HUES64 (cell line): ENCODE data around the gene CCSER1.

Experiments
- H3K27ac ChIP-seq: 2 replicates; pipeline ENCODE4 v1.7.0; 2013; ENCODE audit warnings: low read depth, low read length, inconsistent platforms
- H3K27me3 ChIP-seq: 2 replicates; pipeline ENCODE4 v1.6.1; 2013; ENCODE audit warnings: mild to moderate bottlenecking, low read length; ENCODE audit not compliant: insufficient read depth
- H3K36me3 ChIP-seq: 2 replicates; pipeline ENCODE4 v1.6.1; 2013; ENCODE audit warnings: mild to moderate bottlenecking, low read length; ENCODE audit not compliant: insufficient read depth
- H3K4me1 ChIP-seq: 2 replicates; pipeline ENCODE4 v1.6.1; 2013; ENCODE audit warnings: mild to moderate bottlenecking, low read length, moderate library complexity; ENCODE audit not compliant: insufficient read depth
- H3K4me3 ChIP-seq: 2 replicates; pipeline ENCODE4 v1.5.1; 2013; ENCODE audit warnings: mild to moderate bottlenecking, low read length, moderate library complexity
- H3K9ac ChIP-seq: 2 replicates; pipeline ENCODE4 v1.6.1; 2013; ENCODE audit warnings: mild to moderate bottlenecking, low read depth, low read length
- H3K9me3 ChIP-seq: 2 replicates; pipeline ENCODE4 v1.6.1; 2013; ENCODE audit warnings: low read depth, low read length; ENCODE audit not compliant: insufficient read depth
- WGBS: fragments of 150-250, 120-280 bp; methylation state at CpG from one replicate; pipeline ENCODE4 v1.1.7; 2013; ENCODE audit warnings: missing lambda C conversion rate; 5-methylcytosine and 5-hydroxymethylcytosine counted together

CCSER1 gene

GRCh38 chr4:90603540-90603939, 476.3 kb downstream of the CCSER1 start:
- Histone ChIP-seq H3K4me1 (no peaks in the 10 kb centered on the region), H3K27me3 (no peaks in the 10 kb centered on the region), H3K4me3 (no peak overlapping the region), H3K27ac (no peak overlapping the region), H3K9ac (no peak overlapping the region), H3K9me3 (no peaks in the 10 kb centered on the region), H3K36me3 (no peaks in the 10 kb centered on the region)
- WGBS: 96% methylated on average over 2 of the region's 2 CpGs

GRCh38 chr4:90606781-90607180, 479.6 kb downstream of the CCSER1 start:
- Histone ChIP-seq H3K27ac (no peak overlapping the region), H3K9me3 (no peaks in the 10 kb centered on the region), H3K27me3 (no peaks in the 10 kb centered on the region), H3K4me1 (no peaks in the 10 kb centered on the region), H3K36me3 (no peaks in the 10 kb centered on the region), H3K9ac (no peak overlapping the region), H3K4me3 (no peak overlapping the region)
- 100% methylated on average over 1 of the region's 1 CpG for WGBS

GRCh38 chr4:90614371-90614770, 487.2 kb downstream of the CCSER1 start:
- Histone ChIP-seq H3K27me3 (no peaks in the 10 kb centered on the region), H3K9me3 (no peaks in the 10 kb centered on the region), H3K27ac (no peak overlapping the region), H3K9ac (no peak overlapping the region), H3K4me3 (no peak overlapping the region), H3K36me3 (no peaks in the 10 kb centered on the region), H3K4me1 (no peaks in the 10 kb centered on the region)
- WGBS: 92% methylated on average over 2 of the region's 2 CpGs

- Histone ChIP-seq H3K36me3 (no peaks in the 10 kb centered on the region), H3K27me3 (no peaks in the 10 kb centered on the region), H3K4me3 (no peak overlapping the region), H3K9ac (no peak overlapping the region), H3K4me1 (no peaks in the 10 kb centered on the region), H3K9me3 (no peaks in the 10 kb centered on the region), H3K27ac (no peak overlapping the region)
- WGBS: 83% methylated on average over 1 of the region's 1 CpG
These were observed 493.9 kb downstream of the CCSER1 start for GRCh38 chr4:90621080-90621479.

- Histone ChIP-seq H3K27me3 (no peaks in the 10 kb centered on the region), H3K4me1 (no peaks in the 10 kb centered on the region), H3K4me3 (no peak overlapping the region), H3K36me3 (no peaks in the 10 kb centered on the region), H3K9ac (no peak overlapping the region), H3K9me3 (no peaks in the 10 kb centered on the region), H3K27ac (no peak overlapping the region)
- WGBS: 100% methylated on average over 2 of the region's 3 CpGs
These were observed 497.6 kb downstream of the CCSER1 start for GRCh38 chr4:90624781-90625180.

GRCh38 chr4:90641861-90642599, 514.8 kb downstream of the CCSER1 start:
- no peaks in the 10 kb centered on the region for H3K4me1 ChIP-seq
- WGBS: 63% methylated on average over 6 of the region's 7 CpGs

GRCh38 chr4:90643156-90643555, 516.0 kb downstream of the CCSER1 start:
- no peak overlapping the region for H3K4me3 ChIP-seq
- no peaks in the 10 kb centered on the region for H3K36me3 ChIP-seq
- H3K27me3 ChIP-seq: no peaks in the 10 kb centered on the region
- no CpG with 5 or more reads among the region's 1 CpG for WGBS
- H3K9ac ChIP-seq: no peak overlapping the region
- no peaks in the 10 kb centered on the region for H3K4me1 ChIP-seq
- H3K9me3 ChIP-seq: no peaks in the 10 kb centered on the region
- H3K27ac ChIP-seq: no peak overlapping the region

More at GRCh38 chr4:90641861-90642599, 514.8 kb downstream of the CCSER1 start:
- H3K36me3 ChIP-seq: no peaks in the 10 kb centered on the region
- no peaks in the 10 kb centered on the region for H3K27me3 ChIP-seq
- no peak overlapping the region for H3K9ac ChIP-seq
- H3K27ac ChIP-seq: no peak overlapping the region
- H3K4me3 ChIP-seq: no peak overlapping the region
- H3K9me3 ChIP-seq: no peaks in the 10 kb centered on the region

GRCh38 chr4:90648311-90648710, 521.1 kb downstream of the CCSER1 start:
- H3K4me3 ChIP-seq: no peak overlapping the region
- H3K36me3 ChIP-seq: no peaks in the 10 kb centered on the region
- no peak overlapping the region for H3K9ac ChIP-seq
- H3K9me3 ChIP-seq: no peaks in the 10 kb centered on the region
- no peak overlapping the region for H3K27ac ChIP-seq
- H3K27me3 ChIP-seq: no peaks in the 10 kb centered on the region
- H3K4me1 ChIP-seq: no peaks in the 10 kb centered on the region

GRCh38 chr4:90648791-90649190, 521.6 kb downstream of the CCSER1 start:
- no peaks in the 10 kb centered on the region for H3K4me1 ChIP-seq
- H3K36me3 ChIP-seq: no peaks in the 10 kb centered on the region
- WGBS: 95% methylated on average over 2 of the region's 2 CpGs
- H3K4me3 ChIP-seq: no peak overlapping the region
- H3K9me3 ChIP-seq: no peaks in the 10 kb centered on the region
- no peak overlapping the region for H3K27ac ChIP-seq
- no peaks in the 10 kb centered on the region for H3K27me3 ChIP-seq
- H3K9ac ChIP-seq: no peak overlapping the region

- 95% methylated on average over 3 of the region's 3 CpGs for WGBS
- Histone ChIP-seq H3K27me3 (no peaks in the 10 kb centered on the region), H3K9ac (no peak overlapping the region), H3K9me3 (no peaks in the 10 kb centered on the region), H3K27ac (no peak overlapping the region), H3K4me1 (no peaks in the 10 kb centered on the region), H3K36me3 (no peaks in the 10 kb centered on the region), H3K4me3 (no peak overlapping the region)
These were observed 533.5 kb downstream of the CCSER1 start for GRCh38 chr4:90660672-90661071.

GRCh38 chr4:90670183-90670582, 543.0 kb downstream of the CCSER1 start:
- Histone ChIP-seq H3K4me3 (no peak overlapping the region), H3K9me3 (no peaks in the 10 kb centered on the region), H3K36me3 (no peaks in the 10 kb centered on the region), H3K9ac (no peak overlapping the region), H3K27me3 (no peaks in the 10 kb centered on the region), H3K27ac (no peak overlapping the region), H3K4me1 (no peaks in the 10 kb centered on the region)
- 79% methylated on average over 4 of the region's 4 CpGs for WGBS

- no peak overlapping the region for H3K27ac ChIP-seq
- H3K27me3 ChIP-seq: no peaks in the 10 kb centered on the region
- no peak overlapping the region for H3K4me3 ChIP-seq
- H3K4me1 ChIP-seq: no peaks in the 10 kb centered on the region
- no peak overlapping the region for H3K9ac ChIP-seq
- no peaks in the 10 kb centered on the region for H3K36me3 ChIP-seq
- no peaks in the 10 kb centered on the region for H3K9me3 ChIP-seq
- 90% methylated on average over 1 of the region's 1 CpG for WGBS
These were observed 562.5 kb downstream of the CCSER1 start for GRCh38 chr4:90689739-90690138.
